ENCODE results near the gene ERRFI1. TPM values are rescaled to one million over a fixed set of nuclear protein-coding genes. Genes with fewer than 3 reads are reported as not detected.

ERRFI1 gene
- total and polyA plus RNA-seq, 2 of the 8 experiments (the other 6 are each of a cell fraction or from before 2014, with no cell fraction given): 23.4 to 46.1 TPM

- H3K56ac ChIP-seq (replicated peaks; ENCODE audit: insufficient read length, low read depth, low read length): no peak overlapping the region
- H4K5ac ChIP-seq (ENCODE audit: insufficient read length, low read depth, low read length): no peak overlapping the region
- H3K9me3 ChIP-seq (ENCODE audit: insufficient read depth in 2 of 2, low read depth in 1 of 2, low read length in 1 of 2): no peaks in the 10 kb centered on the region
- no peaks in the 10 kb centered on the region for H3K4me1 ChIP-seq (replicated peaks in 1 of 4; ENCODE audit: control insufficient read depth in 3 of 4, insufficient read depth in 4 of 4, low read length in 3 of 4)
- WGBS, 2 experiments (ENCODE audit: extremely low coverage in 1 of 2, insufficient coverage in 1 of 2, insufficient read length in 1 of 2, insufficient replicate concordance in 2 of 2, low coverage in 1 of 2, low lambda C conversion rate in 2 of 2, missing lambda C conversion rate in 1 of 2): 93% methylated on average over 2 of the region's 2 CpGs; no CpG with 5 or more reads in 1 of the 2 experiments
- peaks cover 15 to 58% (median 39%) of the 10 kb centered on the region in 4 experiments for H3K36me3 ChIP-seq (ENCODE audit: control insufficient read depth in 2 of 4, insufficient read depth in 4 of 4, low read length in 3 of 4)
- TF ChIP-seq, protein P1, sequence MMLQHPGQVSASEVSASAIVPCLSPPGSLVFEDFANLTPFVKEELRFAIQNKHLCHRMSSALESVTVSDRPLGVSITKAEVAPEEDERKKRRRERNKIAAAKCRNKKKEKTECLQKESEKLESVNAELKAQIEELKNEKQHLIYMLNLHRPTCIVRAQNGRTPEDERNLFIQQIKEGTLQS (IDR thresholded peaks at IDR 0.05; ENCODE audit: insufficient read depth, low read depth, low read length): no peak
- TF ChIP-seq SRF (IDR thresholded peaks at IDR 0.05; ENCODE audit: low read depth, low read length) (no peak), SP4 (IDR thresholded peaks at IDR 0.05; ENCODE audit: low read length) (no peak), GABPA (IDR thresholded peaks at IDR 0.05; ENCODE audit: borderline replicate concordance, insufficient read depth, low read length) (no peak)
- H2BK20ac ChIP-seq (ENCODE audit: low read length): no peak overlapping the region
- ChIA-PET CTCF (ENCODE audit: partially characterized antibody) (interaction anchor here (1.3 to 16.4 kb wide), 3 partner anchors 10 to 339 kb away, joined by 4 to 249 read pairs (median 4); no protein-coding TSS in a partner anchor), POLR2A (ENCODE audit: partially characterized antibody) (interaction anchor here (1.3 kb wide), 1 partner anchor 13 kb away, joined by 4 read pairs; no protein-coding TSS in a partner anchor)
- no peak overlapping the region for H2BK120ac ChIP-seq (replicated peaks; ENCODE audit: low read depth, low read length)
- FAIRE-seq (no peak), DNase-seq (ENCODE audit: low read depth in 1 of 2, low spot score in 2 of 2) (no peak)
- no peak overlapping the region for H2AFZ ChIP-seq (ENCODE audit: low read length)
- H3K23me2 ChIP-seq (ENCODE audit: low read depth, low read length): no peaks in the 10 kb centered on the region
- no peak overlapping the region for H3K14ac ChIP-seq (ENCODE audit: insufficient read length)
- no peak overlapping the region for H2BK12ac ChIP-seq (ENCODE audit: low read depth, low read length)
- no peak overlapping the region for H3K9ac ChIP-seq (replicated peaks in 1 of 4; ENCODE audit: extremely low read depth in 1 of 4, low read depth in 3 of 4, low read length in 3 of 4)
- peaks cover 2 to 5% of the 10 kb centered on the region in 2 experiments for H4K20me1 ChIP-seq (replicated peaks in 1 of 2; ENCODE audit: control insufficient read depth in 1 of 2, insufficient read depth in 2 of 2, low read length in 2 of 2)
- no peak overlapping the region for H2BK15ac ChIP-seq (ENCODE audit: low read length)
- no peak overlapping the region for H2AK5ac ChIP-seq (ENCODE audit: low read depth, low read length)
- no peak overlapping the region for H3K18ac ChIP-seq (ENCODE audit: extremely low read depth, low read length)
- no peak overlapping the region for H3K4ac ChIP-seq (replicated peaks; ENCODE audit: insufficient read length, low read depth, low read length)
- no peak overlapping the region for H4K91ac ChIP-seq (replicated peaks; ENCODE audit: insufficient read length, low read length)
- H4K8ac ChIP-seq (ENCODE audit: extremely low read depth, insufficient read depth, low read length): no peak overlapping the region
- no peak overlapping the region for H2BK5ac ChIP-seq (ENCODE audit: low read depth, low read length)
- no peak overlapping the region for H3K27ac ChIP-seq (ENCODE audit: low read depth, low read length)
- H3K4me3 ChIP-seq (ENCODE audit: extremely low read depth in 1 of 4, insufficient read depth in 2 of 4, low read depth in 3 of 4, low read length in 4 of 4): no peak overlapping the region
- H3K4me2 ChIP-seq (ENCODE audit: insufficient read depth in 1 of 2, low read depth in 2 of 2, low read length in 2 of 2): no peak overlapping the region
- no peak overlapping the region for H3K23ac ChIP-seq (ENCODE audit: insufficient read length)
- H3K79me2 ChIP-seq (ENCODE audit: control insufficient read depth in 1 of 2, insufficient read depth in 2 of 2, low read length in 2 of 2): peaks cover 0 to 15% of the 10 kb centered on the region in 2 experiments; a peak in 1 of 4 replicates
- 0 out of 2 replicates have a peak, but pooled peaks cover 2% of the 10 kb centered on the region for H3K79me1 ChIP-seq (ENCODE audit: low read depth, low read length)
- no peaks in the 10 kb centered on the region for H3K27me3 ChIP-seq (replicated peaks in 1 of 4; ENCODE audit: control insufficient read depth in 3 of 4, extremely low read depth in 1 of 4, insufficient read depth in 3 of 4, low read length in 3 of 4)
Observed at GRCh38 chr1:7973086-7973485, 53.0 kb downstream of the ERRFI1 start.

Measured in H1 (cell line).